ENCODE results near the gene AKR1E2. TPM values are rescaled to one million over a fixed set of nuclear protein-coding genes. Genes with fewer than 3 reads are reported as not detected.

AKR1E2 gene
- total RNA-seq, 1 experiment from 2014 or later = 4.7 TPM

GRCh38 chr10:4837551-4837950 lies 11.5 kb downstream of the AKR1E2 start:
- in situ Hi-C loops (cut with HindIII; ENCODE audit: low pct_unique_long_range_greater_than_20kb, low sequenced_read_pairs) = no loop called here
- TF ChIP-seq SIN3A (IDR thresholded peaks at IDR 0.05; ENCODE audit: borderline replicate concordance, insufficient read depth, low read depth, low read length) = no peak
- TF ChIP-seq TCF7L2 (IDR thresholded peaks at IDR 0.05; ENCODE audit: low read depth, low read length) = no peak
- Histone ChIP-seq H3K27me3 (ENCODE audit: control insufficient read depth, insufficient read depth, low read length) (no peaks in the 10 kb centered on the region), H3K4me1 (ENCODE audit: control insufficient read depth, insufficient read depth, low read length) (no peaks in the 10 kb centered on the region), H3K9me3 (ENCODE audit: control insufficient read depth, insufficient read depth, low read depth, low read length) (no peaks in the 10 kb centered on the region), H3K4me3 (ENCODE audit: low read depth in 2 of 2, low read length in 2 of 2) (no peak overlapping the region), H3K36me3 (ENCODE audit: control insufficient read depth, insufficient read depth, low read length) (no peaks in the 10 kb centered on the region), H3K27ac (ENCODE audit: low read length) (no peak overlapping the region)
- ATAC-seq (no peak), DNase-seq (ENCODE audit: low read depth, low spot score) (no peak)
- intact Hi-C loops (cut with micrococcal nuclease; ENCODE audit: unreplicated experiment) = no loop called here
- CTCF ChIA-PET = no interaction called here
- BruUV-seq (replicated peaks) = no TSS peak
- POLR2A ChIA-PET = no interaction called here

- POLR2A ChIA-PET = no interaction called here
- TF ChIP-seq TCF7L2 (IDR thresholded peaks at IDR 0.05; ENCODE audit: low read depth, low read length) = no peak
- TF ChIP-seq POLR2AphosphoS5 (IDR thresholded peaks at IDR 0.05; ENCODE audit: low read depth, low read length) = no peak
- no peak for TF ChIP-seq REST (IDR thresholded peaks at IDR 0.05; ENCODE audit: insufficient read depth in 1 of 2, low read depth in 2 of 2, low read length in 1 of 2)
- TF ChIP-seq, protein P1, sequence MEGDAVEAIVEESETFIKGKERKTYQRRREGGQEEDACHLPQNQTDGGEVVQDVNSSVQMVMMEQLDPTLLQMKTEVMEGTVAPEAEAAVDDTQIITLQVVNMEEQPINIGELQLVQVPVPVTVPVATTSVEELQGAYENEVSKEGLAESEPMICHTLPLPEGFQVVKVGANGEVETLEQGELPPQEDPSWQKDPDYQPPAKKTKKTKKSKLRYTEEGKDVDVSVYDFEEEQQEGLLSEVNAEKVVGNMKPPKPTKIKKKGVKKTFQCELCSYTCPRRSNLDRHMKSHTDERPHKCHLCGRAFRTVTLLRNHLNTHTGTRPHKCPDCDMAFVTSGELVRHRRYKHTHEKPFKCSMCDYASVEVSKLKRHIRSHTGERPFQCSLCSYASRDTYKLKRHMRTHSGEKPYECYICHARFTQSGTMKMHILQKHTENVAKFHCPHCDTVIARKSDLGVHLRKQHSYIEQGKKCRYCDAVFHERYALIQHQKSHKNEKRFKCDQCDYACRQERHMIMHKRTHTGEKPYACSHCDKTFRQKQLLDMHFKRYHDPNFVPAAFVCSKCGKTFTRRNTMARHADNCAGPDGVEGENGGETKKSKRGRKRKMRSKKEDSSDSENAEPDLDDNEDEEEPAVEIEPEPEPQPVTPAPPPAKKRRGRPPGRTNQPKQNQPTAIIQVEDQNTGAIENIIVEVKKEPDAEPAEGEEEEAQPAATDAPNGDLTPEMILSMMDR (IDR thresholded peaks at IDR 0.05) = no peak
- no peak for TF ChIP-seq SIN3A (IDR thresholded peaks at IDR 0.05; ENCODE audit: borderline replicate concordance, insufficient read depth, low read depth, low read length)
- H3K27me3 ChIP-seq (ENCODE audit: control insufficient read depth, insufficient read depth, low read length) = no peaks in the 10 kb centered on the region
- H3K4me1 ChIP-seq (ENCODE audit: control insufficient read depth, insufficient read depth, low read length) = no peaks in the 10 kb centered on the region
- H3K4me3 ChIP-seq (ENCODE audit: low read depth in 2 of 2, low read length in 2 of 2) = no peak overlapping the region
- in situ Hi-C loops (cut with HindIII; ENCODE audit: low pct_unique_long_range_greater_than_20kb, low sequenced_read_pairs) = no loop called here
- BruUV-seq (replicated peaks) = no TSS peak
- intact Hi-C loops (cut with micrococcal nuclease; ENCODE audit: unreplicated experiment) = no loop called here
- no peaks in the 10 kb centered on the region for H3K9me3 ChIP-seq (ENCODE audit: control insufficient read depth, insufficient read depth, low read depth, low read length)
- DNase-seq (ENCODE audit: low read depth, low spot score) = no peak
- no peaks in the 10 kb centered on the region for H3K36me3 ChIP-seq (ENCODE audit: control insufficient read depth, insufficient read depth, low read length)
- CTCF ChIA-PET = interaction anchor here (1.1 kb wide), 1 partner anchor 24 kb away, joined by 4 read pairs; no protein-coding TSS in a partner anchor
- H3K27ac ChIP-seq (ENCODE audit: low read length) = no peak overlapping the region
- ATAC-seq = no peak
Observed at GRCh38 chr10:4838743-4839142, 12.7 kb downstream of the AKR1E2 start.

GRCh38 chr10:4839353-4839752 lies 13.3 kb downstream of the AKR1E2 start:
- DNase-seq (ENCODE audit: low read depth, low spot score) (no peak), ATAC-seq (no peak)
- intact Hi-C loops (cut with micrococcal nuclease; ENCODE audit: unreplicated experiment) = no loop called here
- TF ChIP-seq POLR2AphosphoS5 (IDR thresholded peaks at IDR 0.05; ENCODE audit: low read depth, low read length) = no peak
- no peak for TF ChIP-seq REST (IDR thresholded peaks at IDR 0.05; ENCODE audit: insufficient read depth in 1 of 2, low read depth in 2 of 2, low read length in 1 of 2)
- TF ChIP-seq TCF7L2 (IDR thresholded peaks at IDR 0.05; ENCODE audit: low read depth, low read length) = no peak
- TF ChIP-seq SIN3A (IDR thresholded peaks at IDR 0.05; ENCODE audit: borderline replicate concordance, insufficient read depth, low read depth, low read length) = no peak
- TF ChIP-seq, protein P1 (IDR thresholded peaks at IDR 0.05) = no peak
- Histone ChIP-seq H3K4me3 (ENCODE audit: low read depth in 2 of 2, low read length in 2 of 2) (no peak overlapping the region), H3K4me1 (ENCODE audit: control insufficient read depth, insufficient read depth, low read length) (no peaks in the 10 kb centered on the region), H3K27ac (ENCODE audit: low read length) (no peak overlapping the region), H3K9me3 (ENCODE audit: control insufficient read depth, insufficient read depth, low read depth, low read length) (no peaks in the 10 kb centered on the region), H3K36me3 (ENCODE audit: control insufficient read depth, insufficient read depth, low read length) (no peaks in the 10 kb centered on the region), H3K27me3 (ENCODE audit: control insufficient read depth, insufficient read depth, low read length) (no peaks in the 10 kb centered on the region)
- CTCF ChIA-PET = interaction anchor here (1.1 kb wide), 2 partner anchors 9 to 24 kb away, joined by 3 to 4 read pairs; no protein-coding TSS in a partner anchor
- in situ Hi-C loops (cut with HindIII; ENCODE audit: low pct_unique_long_range_greater_than_20kb, low sequenced_read_pairs) = no loop called here
- BruUV-seq (replicated peaks) = no TSS peak
- POLR2A ChIA-PET = no interaction called here
